HG03135 (cell line): ENCODE results near the gene CHRNB1.

Experiments
- ATAC-seq: cut with Tn5 transposase; IDR thresholded peaks from one replicate; pipeline ENCODE4 v1.9.1; 2021; ENCODE audit warnings: mild to moderate bottlenecking, moderate library complexity; ENCODE audit not compliant: unreplicated experiment

CHRNB1 gene

DNA sequence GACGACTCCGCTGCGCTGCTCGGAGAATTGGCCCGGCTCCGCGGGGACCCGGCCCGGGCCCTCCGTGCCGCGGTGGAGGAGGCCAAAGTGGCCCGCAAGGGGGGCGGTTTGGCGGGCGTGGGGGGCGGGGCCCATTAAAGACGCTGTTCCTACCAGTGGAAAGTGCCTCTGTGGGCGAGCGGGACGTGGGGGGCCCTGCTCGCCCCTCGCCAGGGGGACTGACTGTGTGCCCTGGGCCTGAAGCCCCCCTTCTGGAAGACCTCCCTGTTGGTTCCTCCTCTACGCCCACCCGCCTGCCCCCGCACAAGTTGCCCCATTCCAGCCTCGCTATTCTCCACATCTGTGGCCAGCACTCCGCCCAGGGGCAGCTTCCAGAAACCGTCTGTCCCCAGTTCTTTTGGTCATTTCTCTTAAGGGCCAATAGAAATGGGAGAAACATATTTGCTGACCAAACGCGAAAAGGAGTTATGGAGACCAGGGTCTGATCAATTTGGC, 7.4 kb upstream of the CHRNB1 start:
- ATAC-seq: no peak

DNA sequence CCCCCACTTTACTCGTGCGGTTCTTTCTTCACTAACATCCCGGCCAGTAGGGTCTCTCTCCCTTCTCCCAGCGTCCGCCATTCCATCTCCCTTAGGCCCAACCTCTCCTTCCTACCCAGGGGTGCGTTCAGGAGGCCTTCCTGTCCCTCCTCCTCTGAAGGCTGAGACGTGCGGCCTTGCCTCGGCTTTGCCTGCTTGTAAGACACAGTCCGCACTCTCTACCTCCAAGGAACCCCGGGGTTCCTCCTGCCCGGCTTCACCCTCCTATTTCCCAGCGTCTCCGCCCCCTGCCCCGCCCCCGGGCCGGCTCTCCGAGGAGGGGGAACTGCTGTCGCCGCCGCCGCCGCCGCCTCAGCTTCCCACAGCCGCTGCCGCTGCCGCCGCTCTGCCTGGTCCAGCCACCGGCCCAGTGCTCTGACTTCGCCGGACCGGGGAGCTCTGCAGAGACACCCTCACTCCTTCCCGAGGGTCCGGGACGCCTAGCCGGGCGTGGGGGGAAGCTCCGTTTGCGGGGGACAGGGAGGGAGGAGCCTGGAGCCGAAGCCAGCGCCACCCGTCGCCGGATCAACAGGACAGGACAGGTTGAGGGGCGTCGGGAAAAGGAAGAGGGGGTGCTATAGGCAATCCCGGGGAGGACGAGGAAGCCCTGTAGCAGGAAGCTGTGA, 6.8 kb upstream of the CHRNB1 start:
- ATAC-seq: no peak

DNA sequence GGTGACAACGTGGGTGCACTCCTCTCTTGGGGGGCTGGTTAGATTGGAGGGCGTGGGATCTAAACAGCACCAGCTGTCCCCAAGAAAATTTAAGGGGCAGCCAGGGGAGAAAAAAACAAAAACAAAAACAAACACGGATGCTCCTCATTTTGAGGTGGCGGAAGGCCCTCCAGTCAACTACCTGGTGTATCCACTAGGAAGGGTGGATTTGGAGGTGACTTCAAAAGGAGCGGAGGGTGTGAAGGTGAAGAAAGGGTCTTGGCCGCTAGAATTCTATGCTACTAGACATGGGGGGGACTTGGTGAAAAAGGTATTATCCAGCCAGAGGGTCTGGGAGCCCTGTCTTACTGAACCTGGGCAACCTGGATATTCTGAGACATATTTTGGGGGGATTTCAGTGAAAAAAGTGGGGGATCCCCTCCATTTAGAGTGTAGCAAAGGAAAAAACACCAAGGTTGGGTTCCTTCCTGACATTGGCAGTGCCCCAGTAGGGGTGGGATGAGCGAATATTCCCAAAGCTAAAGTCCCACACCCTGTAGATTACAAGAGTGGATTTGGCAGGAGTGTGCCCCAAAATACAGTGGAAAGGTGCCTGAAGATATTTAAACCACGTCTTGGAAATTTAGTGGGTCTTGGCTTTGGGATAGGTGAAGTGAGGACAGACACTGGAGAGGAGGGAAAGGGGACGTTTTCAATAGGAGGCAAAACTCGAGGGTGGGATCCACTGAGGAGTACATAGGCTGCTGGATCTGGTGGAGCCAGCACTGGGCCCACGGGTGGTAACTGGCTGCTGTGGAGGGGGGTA, 6.0 kb upstream of the CHRNB1 start:
- ATAC-seq: no peak

DNA sequence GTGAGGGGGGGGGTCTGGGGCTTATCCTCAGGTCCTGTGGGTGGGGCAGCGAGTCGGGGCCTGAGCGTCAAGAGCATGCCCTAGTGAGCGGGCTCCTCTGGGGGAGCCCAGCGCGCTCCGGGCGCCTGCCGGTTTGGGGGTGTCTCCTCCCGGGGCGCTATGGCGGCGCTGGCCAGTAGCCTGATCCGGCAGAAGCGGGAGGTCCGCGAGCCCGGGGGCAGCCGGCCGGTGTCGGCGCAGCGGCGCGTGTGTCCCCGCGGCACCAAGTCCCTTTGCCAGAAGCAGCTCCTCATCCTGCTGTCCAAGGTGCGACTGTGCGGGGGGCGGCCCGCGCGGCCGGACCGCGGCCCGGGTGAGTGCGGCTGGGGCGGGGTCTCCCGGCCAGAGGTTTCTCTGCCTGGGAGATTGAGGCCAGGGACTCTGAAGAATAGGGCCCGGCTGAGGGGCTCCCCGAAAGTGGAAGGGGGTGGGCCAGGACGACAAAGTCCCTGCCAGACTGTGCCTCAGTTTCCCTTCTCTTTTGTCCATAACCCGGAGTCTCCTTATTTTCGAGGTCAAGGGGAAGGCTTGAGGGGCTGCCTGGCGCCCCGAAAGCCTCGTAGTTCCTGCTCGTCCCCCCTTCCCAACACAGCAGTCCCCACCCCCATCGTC, 5.3 kb upstream of the CHRNB1 start, which contains the start of gene FGF11:
FGF11 (plus strand) TSS at position 51 of the 651 bp plus-strand sequence; CDS start at position 160, 109 bp downstream.
- ATAC-seq: no peak

DNA sequence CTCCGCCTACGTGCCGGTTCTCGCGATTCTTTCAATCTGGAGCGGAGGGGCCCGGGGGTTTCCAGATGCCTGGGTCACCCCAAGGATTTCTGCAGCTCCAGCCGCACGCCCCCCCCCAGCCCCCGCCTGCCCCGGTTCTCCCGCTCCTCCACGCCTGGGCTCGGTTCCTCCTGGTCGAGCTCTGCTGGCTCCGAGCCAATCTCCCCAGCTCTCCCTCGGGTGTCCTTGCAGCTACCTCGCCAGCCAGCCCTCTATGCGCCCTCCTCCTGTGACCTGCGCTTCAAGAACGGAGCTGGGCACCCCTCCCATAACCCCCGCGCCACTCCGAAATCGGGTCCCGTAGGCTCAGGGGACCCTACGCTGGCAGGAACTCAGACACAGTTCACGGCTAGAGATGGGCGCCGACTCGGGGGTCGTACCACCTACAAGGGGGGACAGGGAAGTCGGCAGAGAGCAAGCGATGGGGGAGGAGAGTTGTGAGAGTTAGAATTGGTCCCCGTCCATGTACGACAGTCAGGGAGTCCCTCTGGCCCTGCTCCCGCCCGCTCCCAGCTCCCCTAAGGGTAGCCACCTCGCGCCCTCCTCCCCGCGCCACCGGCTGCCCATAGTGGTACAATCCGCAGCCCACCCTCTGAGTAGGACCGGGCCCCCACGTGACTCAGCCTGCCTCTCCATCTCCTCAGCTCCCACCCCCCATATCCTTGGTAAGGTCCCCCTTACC, 4.6 kb upstream of the CHRNB1 start:
- no peak for ATAC-seq

DNA sequence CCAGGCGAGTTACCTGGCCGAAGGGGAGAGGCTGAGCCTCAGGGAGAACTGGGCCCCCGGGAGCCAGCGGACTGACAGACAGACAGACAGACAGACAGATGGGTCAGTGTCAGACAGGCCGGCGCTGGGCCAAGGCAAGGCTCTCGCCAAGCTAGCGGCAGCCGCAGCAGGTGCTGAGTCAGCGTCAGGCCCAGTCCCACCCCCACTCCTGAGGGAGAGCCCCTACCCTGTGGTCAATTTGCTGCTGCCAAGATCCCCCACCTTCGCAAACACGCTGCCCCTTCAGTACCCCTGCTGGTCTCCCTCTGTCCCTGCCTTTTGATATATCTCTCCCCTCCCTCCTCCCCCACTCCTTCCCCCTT, 4.0 kb upstream of the CHRNB1 start:
- ATAC-seq: no peak

DNA sequence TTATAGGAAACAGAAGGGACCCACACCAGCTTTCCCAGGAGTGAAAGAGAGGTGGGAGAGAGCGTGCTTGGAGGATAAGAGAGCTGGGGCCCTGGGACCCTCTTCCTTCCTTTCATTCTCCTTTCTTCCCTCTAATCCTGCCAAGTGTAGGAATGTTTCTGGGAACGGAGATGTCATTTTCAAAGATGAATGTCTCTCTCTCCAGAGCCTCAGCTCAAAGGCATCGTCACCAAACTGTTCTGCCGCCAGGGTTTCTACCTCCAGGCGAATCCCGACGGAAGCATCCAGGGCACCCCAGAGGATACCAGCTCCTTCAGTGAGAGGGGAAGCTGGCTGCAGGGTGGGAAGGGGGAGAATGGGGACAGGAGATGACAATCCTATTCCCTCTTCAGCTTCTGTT, 3.6 kb upstream of the CHRNB1 start:
- no peak for ATAC-seq

DNA sequence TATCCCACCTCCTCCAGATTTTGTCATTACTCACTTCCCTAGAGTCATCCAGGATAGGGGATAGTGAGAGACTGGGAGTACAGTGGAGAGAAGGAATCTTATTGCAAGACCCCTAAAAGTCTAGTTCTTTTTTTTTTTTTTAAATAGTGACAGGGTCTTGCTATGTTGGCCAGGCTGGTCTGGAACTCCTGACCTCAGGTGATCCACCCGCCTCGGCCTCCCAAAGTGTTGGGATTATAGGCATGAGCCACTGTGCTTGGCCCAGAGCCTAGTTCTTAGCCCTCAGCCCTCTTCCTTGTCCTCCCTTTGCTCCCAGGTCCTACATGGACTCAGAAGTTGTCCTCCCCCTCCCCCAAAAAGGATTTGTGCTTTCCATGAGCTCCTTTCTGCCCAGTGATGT, 2.7 kb upstream of the CHRNB1 start:
- no peak for ATAC-seq

DNA sequence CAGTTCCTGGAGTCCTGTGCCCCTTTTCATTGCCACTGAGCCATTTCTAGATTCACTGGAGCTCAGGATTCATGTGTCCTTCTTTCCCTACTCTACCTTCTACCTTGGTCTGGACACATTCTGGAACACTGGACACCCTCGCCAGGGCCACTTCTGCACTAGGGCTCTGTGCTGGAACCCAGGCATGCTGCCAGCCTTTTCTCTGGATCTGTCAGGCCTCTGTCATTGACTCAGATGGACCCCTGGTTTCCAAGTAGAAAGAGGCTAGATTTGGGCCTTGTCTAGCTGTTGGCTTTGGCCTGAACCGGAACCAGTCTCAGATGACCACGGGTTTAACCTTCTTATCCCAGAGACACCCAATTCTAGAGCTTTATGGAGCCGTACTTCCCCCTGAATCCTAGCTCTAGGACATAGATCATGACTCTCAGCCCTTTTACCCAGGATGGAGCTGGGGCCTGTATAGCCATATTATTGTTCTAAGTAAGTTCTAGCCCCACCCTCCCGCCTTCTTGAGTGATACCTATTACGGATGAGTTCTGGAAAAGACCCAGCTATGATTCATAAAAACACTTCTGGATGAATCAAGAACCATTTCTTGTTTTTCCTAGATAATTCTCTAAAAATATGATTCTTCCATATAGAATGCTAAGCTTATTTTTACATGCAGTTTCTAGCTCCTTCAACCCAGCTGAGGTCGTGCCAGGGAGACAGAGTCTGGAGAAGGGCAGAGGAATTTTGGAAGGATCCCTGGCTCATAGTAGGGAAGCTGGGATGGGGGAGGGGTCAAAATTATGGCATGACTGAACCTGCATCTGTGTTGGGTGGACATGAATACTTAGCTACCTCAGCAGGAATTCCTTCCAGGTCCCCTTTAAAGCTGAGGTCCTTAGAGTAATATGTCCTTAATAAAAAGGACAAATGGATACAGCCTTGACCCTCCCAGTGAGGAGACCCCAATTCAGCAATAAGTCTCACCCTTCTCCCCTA, 1.1 kb upstream of the CHRNB1 start:
- no peak for ATAC-seq

DNA sequence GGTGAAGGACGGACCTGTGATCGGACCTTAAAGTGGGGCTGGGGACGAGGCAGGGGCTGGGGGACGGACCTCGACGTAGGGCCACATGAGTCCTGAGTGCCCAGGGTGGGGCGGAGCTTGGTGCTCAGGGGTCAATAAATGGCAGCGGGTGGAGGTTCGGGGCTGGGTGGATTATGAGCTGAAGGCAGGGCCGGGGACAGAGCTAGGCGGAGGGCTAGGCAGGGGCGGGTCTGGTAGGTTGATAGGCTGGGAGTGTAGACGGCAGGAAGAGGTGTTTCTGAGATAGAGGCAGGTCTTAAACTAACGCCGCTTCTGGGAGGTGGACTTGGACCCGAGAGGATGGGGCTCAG, 733 bp downstream of the CHRNB1 start:
- ATAC-seq: no peak

DNA sequence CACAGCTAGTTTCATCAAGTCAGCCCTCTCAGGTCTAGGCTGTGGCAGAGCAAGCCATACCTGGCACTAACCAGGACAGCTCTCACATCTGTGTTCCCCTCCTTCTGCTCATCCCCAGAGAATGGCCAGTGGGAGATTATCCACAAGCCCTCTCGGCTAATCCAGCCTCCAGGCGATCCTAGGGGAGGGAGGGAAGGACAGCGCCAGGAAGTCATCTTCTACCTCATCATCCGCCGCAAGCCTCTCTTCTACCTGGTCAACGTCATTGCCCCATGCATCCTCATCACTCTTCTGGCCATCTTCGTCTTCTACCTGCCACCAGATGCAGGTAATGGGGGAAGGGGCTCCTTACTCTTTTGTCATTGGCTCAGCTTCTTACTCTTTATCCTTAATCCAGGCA, 3.6 kb downstream of the CHRNB1 start:
- no peak for ATAC-seq

DNA sequence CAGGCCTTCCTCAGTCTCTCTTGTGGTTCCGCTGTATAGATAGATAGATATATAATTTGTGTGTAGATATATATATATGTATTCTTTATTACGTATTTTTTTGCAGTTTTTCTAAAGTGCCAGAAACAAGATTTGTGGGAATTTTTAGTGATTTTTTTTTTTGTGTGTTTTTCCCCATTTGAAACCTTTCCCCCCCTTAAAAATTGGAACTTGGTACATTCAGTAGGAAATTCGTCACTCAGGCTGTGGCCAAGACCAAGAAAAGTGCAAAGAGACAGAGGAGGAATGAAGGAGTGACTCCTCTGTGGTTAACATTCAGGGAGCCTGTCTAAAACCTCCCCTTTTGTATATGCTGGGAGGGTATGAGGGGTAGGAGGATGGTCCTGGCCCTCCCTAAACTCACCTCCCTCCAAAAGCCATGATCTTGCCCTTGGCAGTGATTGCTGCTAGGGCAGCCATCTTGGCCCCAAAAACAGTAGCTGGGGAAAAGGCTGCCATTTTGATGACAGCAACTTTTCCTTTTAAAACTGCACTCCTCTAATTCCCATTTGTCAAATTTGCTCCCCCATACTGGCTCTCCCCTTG, 15.2 kb downstream of the CHRNB1 start:
- no peak for ATAC-seq

DNA sequence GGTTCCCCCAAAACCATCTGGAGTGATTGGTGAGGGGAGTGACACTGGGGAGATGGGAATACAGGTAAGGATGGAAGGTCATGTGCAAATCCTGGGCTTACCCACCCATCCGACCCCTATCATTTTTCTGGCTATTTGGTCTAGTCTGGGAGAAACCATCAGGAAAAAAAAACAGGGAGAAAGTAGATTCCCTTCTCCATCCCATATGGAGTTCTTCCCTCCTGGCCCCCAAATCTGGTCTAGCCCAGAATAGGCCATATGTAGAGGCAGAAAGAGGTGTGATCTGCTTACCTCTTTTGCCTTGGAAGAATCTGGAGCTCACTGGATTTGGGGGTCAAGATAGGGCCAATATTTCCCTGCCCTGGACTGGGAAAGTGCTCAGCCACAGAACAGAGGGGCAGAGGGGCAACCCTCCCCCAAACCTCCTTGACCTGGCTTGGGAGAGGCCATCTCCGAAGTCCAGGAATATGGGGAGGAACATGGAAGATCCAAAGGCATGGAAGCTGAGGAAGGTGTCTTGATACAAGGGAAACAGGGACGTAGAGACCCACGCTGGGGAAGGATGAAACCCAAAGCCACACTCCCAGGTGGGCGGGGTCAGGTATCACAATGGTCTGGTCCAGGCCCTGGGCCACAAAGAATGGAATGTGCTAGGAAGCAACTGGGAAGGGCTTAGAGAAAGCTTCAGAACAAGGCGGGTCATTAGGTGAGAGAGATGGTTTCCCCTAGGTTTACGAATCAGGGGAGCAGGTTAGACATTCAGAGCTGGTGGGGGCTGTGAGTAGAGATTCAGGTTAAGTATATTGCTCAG, 16.2 kb downstream of the CHRNB1 start:
- no peak for ATAC-seq

DNA sequence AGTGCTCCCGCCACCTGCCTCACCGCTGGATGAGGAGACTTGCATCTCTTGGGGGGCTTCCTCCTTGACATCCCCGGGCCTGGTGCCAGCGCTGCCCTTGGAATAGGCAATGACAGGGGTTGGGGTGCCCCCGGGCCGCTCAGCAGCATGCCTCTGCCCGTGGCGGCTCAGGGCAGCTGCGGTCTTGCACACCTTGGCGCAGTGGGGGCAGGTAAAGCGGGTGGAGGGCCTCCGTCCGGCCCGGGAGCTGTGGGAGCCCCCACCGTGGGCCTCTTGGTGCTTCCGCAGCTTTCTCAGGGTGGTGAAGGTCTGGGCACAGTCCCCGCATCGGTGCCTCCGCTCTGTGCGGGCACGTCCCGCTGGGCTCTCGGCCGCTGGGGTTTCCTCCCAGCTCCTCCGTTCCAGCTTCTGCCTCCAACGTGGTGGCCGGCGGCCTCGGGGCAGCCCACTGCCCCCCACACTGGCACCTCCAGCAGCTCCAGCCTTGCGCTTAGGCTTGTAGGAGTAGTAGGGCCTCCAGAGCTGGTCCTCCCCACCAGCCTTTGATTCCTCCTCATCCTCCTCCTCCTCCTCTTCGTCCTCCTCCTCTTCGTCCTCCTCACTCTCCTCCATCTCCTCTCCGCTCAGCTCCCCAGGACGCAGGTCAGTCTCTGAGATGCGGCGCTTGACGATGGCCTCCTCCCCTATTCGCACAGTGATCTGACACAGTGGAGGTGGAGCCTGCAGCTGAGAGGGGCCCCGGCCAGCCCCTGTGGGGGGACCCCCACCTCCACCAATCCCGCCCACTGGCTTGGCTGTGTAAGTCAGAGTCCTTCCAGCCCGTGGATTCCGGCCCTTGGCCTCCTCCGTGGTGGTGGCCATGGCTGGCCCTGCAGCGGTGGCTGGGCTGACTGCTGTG, 17.9 kb downstream of the CHRNB1 start:
- ATAC-seq: no peak

DNA sequence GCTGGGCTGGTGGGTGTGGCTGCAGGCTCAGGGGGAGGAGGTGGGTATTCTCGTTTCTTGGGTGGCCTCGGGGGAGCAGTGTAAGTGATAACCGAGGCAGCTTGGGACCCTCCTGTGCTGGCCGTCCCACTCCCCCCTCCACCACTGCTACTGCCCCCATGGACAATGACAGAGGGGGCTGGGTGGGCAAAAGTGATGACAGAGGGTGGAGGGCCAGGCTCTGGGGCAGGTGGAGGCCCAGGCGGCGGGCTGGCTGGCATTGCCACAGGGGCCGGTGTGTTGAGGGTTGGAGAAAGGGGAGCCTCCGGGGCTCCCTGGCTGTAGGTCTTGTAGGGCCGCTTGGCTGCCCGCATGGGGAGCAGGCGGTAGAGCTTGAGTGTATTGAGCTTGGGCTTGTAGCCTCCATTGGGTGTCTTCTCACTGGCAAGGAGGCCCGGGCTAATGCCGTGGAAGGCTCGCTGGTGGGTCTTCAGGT, 18.5 kb downstream of the CHRNB1 start:
- ATAC-seq: no peak

DNA sequence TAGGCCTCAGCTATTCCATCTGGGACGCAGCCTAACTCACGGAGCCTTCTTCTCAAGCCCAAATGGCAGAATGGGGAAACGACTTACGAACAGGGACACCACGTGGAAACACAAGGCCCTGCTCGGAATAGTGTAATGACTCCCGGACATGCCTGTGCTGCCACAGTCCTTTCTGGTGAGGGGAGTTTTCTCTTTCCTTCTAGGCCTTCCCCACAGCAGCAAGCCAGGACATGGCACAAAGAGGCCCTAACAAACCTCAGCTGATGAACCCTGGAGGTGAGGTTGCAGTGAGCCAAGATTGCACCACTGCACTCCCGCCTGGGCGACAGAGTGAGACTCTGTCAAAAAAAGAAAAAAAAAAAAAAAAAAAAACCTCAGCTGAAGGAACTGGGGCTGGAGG, 19.2 kb downstream of the CHRNB1 start:
- ATAC-seq: no peak

DNA sequence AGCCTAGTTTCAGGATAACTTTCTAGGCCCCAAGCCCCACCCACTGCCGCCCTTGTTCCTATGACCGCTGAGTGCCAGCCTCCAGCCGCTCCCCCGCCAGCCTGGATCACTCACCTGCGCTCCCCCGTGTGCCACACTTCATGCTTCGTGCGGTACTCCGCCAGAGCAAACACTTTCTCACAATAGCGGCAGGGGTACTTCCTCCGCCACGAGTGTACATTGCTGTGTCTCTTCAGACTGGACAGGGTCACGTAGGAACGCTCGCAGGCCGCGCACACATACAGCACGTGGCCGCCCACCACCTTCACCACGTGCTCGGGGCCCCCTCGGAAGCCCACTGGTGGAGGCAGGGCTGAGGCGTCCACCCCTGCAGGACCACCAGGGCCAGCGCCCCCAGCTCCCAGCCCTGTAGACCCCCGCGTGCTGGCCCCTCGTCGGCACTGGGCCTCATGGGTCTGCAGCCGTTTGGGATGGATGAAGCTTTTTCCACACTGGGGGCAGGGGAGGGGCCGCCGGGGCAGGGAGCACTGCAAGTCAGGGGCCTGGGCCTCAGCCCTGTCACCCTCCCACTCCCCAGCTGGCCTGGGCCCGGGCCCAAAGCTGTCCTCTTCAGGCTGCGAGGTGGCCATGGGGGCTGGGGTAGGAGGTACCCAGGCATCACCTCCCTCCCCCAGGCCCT, 20.9 kb downstream of the CHRNB1 start:
- ATAC-seq: no peak
